GM19372 (cell line): Measurements from ENCODE around the gene STK36.

Source experiments
- ATAC-seq: cut with Tn5 transposase; IDR thresholded peaks from one replicate; pipeline ENCODE4 v1.9.1; 2021; ENCODE audit warnings: mild to moderate bottlenecking, low read depth, moderate library complexity; ENCODE audit not compliant: unreplicated experiment

STK36 gene

DNA sequence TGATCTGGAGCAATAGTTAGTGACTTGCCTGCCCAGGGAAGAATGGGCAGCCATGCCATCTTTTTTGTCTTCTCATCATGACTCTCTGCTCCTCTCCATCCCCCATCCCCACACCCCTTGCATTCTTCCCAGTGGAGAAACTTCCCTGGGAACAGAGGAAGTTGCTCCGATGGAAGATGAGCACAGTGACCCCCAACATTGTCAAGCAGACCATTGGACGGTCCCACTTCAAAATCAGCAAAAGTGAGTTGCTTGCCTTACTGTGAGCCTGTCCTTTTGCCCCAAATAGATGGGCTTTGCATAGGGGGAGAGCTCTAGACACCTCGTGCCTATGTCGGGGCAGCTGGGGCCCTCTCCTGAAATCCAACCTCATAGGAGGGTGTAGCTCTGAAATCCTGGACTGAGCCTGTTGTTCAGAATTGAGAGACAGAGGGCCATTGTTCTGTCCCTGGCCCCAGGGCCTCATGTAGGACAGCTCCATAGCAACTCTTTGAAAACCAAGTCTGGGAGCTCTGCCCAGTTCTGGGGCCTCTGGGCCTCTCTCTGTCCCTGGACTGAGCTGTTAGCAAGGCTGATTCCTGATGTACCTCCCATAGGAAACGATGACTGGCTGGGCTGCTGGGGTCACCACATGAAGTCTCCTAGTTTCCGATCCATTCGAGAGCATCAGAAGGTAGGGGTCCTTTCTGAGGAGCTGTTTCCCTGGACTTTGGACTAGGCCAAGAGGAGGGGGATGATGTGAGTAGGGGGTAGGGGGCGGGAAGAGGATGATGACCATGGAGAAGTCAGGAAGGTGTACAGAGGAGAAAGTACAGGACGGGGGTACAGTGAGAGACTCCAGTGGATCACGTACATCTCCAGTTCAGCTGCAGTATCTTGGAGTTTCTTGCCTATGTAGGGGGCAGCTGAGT lies 73.9 kb downstream of the STK36 start:
- no peak for ATAC-seq

DNA sequence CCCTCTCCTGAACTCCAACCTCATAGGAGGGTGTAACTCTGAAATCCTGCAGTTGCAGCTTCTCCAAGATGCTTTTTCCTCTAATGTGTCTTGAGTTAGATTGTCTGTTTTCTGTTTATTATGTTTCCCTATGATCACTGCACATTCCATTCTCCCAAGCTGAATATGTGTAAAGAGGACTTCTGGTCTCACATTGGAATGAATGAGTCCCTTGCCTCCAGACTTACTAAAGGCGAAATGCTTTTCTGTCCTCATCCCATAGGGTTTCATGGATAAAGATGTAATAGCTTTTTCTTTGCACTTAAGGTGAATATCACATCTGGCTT lies 74.5 kb downstream of the STK36 start:
- ATAC-seq = no peak

DNA sequence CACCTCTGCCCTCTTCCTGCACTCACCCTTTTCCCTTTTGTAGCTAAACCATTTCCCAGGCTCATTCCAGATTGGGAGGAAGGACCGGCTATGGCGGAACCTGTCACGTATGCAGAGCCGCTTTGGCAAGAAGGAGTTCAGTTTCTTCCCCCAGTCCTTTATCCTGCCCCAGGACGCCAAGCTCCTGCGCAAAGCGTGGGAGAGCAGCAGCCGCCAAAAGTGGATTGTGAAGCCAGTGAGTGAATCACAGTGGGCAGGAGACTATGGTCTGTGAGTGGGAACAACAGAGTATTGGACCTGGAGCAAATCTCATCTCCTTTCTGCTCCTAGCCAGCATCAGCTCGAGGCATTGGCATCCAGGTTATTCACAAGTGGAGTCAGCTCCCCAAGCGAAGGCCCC lies 75.1 kb downstream of the STK36 start:
- ATAC-seq = no peak

DNA sequence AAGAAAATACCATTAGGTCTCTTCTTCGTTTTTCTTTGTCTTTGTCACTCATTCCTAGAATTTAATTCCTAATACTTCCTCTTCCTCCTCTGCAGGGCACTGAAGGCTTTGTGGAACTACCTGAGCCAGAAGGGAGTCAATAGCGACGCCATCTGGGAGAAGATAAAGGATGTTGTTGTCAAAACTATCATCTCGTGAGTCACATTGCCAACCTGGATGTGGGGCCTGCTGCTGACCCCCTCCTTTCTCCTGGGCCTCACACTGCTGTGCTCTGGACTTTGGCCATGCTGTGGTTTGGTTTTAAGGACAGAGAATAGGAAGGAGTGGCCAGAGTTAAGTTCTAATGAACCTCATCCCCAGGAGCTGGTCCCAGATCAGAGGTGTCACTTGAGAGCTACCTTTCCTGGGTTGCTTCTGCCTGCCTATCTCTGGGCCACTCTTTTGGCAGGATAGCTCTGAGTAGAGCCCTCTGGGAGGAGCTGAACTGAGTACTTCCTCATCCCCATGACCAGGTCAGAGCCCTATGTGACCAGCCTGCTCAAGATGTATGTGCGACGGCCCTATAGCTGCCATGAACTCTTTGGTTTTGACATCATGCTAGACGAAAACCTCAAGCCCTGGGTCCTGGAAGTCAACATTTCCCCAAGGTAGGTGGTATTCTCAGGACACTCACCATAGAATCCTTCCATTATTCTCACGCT lies 77.0 kb downstream of the STK36 start:
- no peak for ATAC-seq
